H1 (cell line): ENCODE data around the gene MTF2. TPM values are rescaled to one million over a fixed set of nuclear protein-coding genes. Genes with fewer than 3 reads are reported as not detected.

Experiments
- CTCF ChIA-PET: fragments of 300-600 bp; sonication (Branson Sonifier 250); formaldehyde crosslinking; loops from one replicate; lab custom pipeline; 2021; ENCODE audit not compliant: partially characterized antibody; lab: Charles Lee
- POLR2A ChIA-PET: fragments of 300-600 bp; sonication (Branson Sonifier 250); formaldehyde crosslinking; loops from one replicate; lab custom pipeline; 2021; ENCODE audit warnings: inconsistent platforms; ENCODE audit not compliant: partially characterized antibody; lab: Charles Lee
- DNase-seq, 2 experiments: peaks; one replicate each; pipeline versions ENCODE4 v3.0.0 to v3.0.0-alpha.2; 2010 to 2022; ENCODE audit warnings: low spot score in 2 of 2, low read depth in 1 of 2, mixed read lengths in 1 of 2
- FAIRE-seq: peaks from 2 replicates; lab custom pipeline; 2011; peaks lifted over from hg19 to GRCh38; lab: Jason Lieb, UNC
- H2AFZ ChIP-seq: 2 replicates; pipeline ENCODE4 v1.8.1; 2012; ENCODE audit warnings: low read length, inconsistent platforms
- H2AK5ac ChIP-seq: 2 replicates; pipeline ENCODE4 v1.6.1; 2013; ENCODE audit warnings: low read depth, low read length
- H2BK120ac ChIP-seq: replicated peaks from 2 replicates; pipeline ENCODE3; 2013; ENCODE audit warnings: low read depth, low read length, inconsistent platforms
- H2BK12ac ChIP-seq: 2 replicates; pipeline ENCODE4 v1.6.1; 2013; ENCODE audit warnings: low read depth, low read length
- H2BK15ac ChIP-seq: 2 replicates; pipeline ENCODE4 v1.6.1; 2013; ENCODE audit warnings: low read length
- H2BK20ac ChIP-seq: 2 replicates; pipeline ENCODE4 v1.6.1; 2013; ENCODE audit warnings: low read length
- H2BK5ac ChIP-seq: 2 replicates; pipeline ENCODE4 v1.6.1; 2013; ENCODE audit warnings: low read depth, low read length
- H3K14ac ChIP-seq: 2 replicates; pipeline ENCODE4 v1.6.1; 2013; ENCODE audit warnings: inconsistent platforms; ENCODE audit not compliant: insufficient read length
- H3K18ac ChIP-seq: 2 replicates; pipeline ENCODE4 v1.6.1; 2013; ENCODE audit warnings: low read length; ENCODE audit errors: extremely low read depth
- H3K23ac ChIP-seq: 2 replicates; pipeline ENCODE4 v1.6.1; 2013; ENCODE audit warnings: inconsistent platforms; ENCODE audit not compliant: insufficient read length
- H3K23me2 ChIP-seq: 2 replicates; pipeline ENCODE4 v1.6.1; 2013; ENCODE audit warnings: low read depth, low read length
- H3K27ac ChIP-seq: 2 replicates; pipeline ENCODE4 v1.6.1; 2011; ENCODE audit warnings: low read depth, low read length, inconsistent platforms
- H3K27me3 ChIP-seq, 4 experiments: replicated peaks in 1 of 4; 1 replicate in 1 of 4; 2 replicates in 3 of 4; pipeline versions ENCODE4 v1.6.1 to v1.8.1; 2011 to 2013; ENCODE audit warnings: low read length in 3 of 4, mild to moderate bottlenecking in 3 of 4, inconsistent platforms in 2 of 4, mixed read lengths in 2 of 4, moderate library complexity in 1 of 4; ENCODE audit not compliant: control insufficient read depth in 3 of 4, insufficient read depth in 3 of 4; ENCODE audit errors: extremely low read depth in 1 of 4
- H3K36me3 ChIP-seq, 4 experiments: 2 replicates each; pipeline versions ENCODE4 v1.6.1 to v1.8.1; 2011 to 2013; ENCODE audit warnings: mild to moderate bottlenecking in 4 of 4, low read length in 3 of 4, moderate library complexity in 2 of 4, control low read depth in 1 of 4, inconsistent platforms in 1 of 4; ENCODE audit not compliant: insufficient read depth in 4 of 4, control insufficient read depth in 2 of 4
- H3K4ac ChIP-seq: replicated peaks from 2 replicates; pipeline ENCODE3; 2013; ENCODE audit warnings: low read length, low read depth, mixed read lengths, inconsistent platforms; ENCODE audit not compliant: insufficient read length
- H3K4me1 ChIP-seq, 4 experiments: replicated peaks in 1 of 4; 1 replicate in 1 of 4; 2 replicates in 3 of 4; pipeline versions ENCODE4 v1.6.1 to v1.8.1; 2011 to 2013; ENCODE audit warnings: low read length in 3 of 4, inconsistent platforms in 2 of 4, mixed read lengths in 1 of 4; ENCODE audit not compliant: insufficient read depth in 4 of 4, control insufficient read depth in 3 of 4
- H3K4me2 ChIP-seq, 2 experiments: 2 replicates each; pipeline versions ENCODE4 v1.6.1 to v1.8.1; 2011 to 2013; ENCODE audit warnings: low read depth in 2 of 2, low read length in 2 of 2, control low read depth in 1 of 2, inconsistent platforms in 1 of 2, mild to moderate bottlenecking in 1 of 2; ENCODE audit not compliant: insufficient read depth in 1 of 2
- H3K4me3 ChIP-seq, 4 experiments: fragments of 200-600, 300-600 bp in 1 of 4; sonication (generic), shearing (Covaris generic), sonication (Bioruptor Twin) in 1 of 4; 2 replicates each; pipeline versions ENCODE4 v1.5.1 to v1.8.1; 2011 to 2016; ENCODE audit warnings: low read length in 4 of 4, low read depth in 3 of 4, control low read depth in 2 of 4, inconsistent platforms in 2 of 4, mild to moderate bottlenecking in 2 of 4, mixed read lengths in 1 of 4, moderate library complexity in 1 of 4; ENCODE audit not compliant: insufficient read depth in 2 of 4; ENCODE audit errors: extremely low read depth in 1 of 4
- H3K56ac ChIP-seq: replicated peaks from 2 replicates; pipeline ENCODE3; 2013; ENCODE audit warnings: low read depth, mild to moderate bottlenecking, mixed read lengths, low read length, inconsistent platforms; ENCODE audit not compliant: insufficient read length
- H3K79me1 ChIP-seq: 2 replicates; pipeline ENCODE4 v1.6.1; 2013; ENCODE audit warnings: low read depth, low read length, control low read depth
- H3K79me2 ChIP-seq, 2 experiments: 2 replicates each; pipeline versions ENCODE4 v1.6.1 to v1.8.1; 2012 to 2013; ENCODE audit warnings: low read length in 2 of 2, mild to moderate bottlenecking in 2 of 2, inconsistent platforms in 1 of 2; ENCODE audit not compliant: insufficient read depth in 2 of 2, control insufficient read depth in 1 of 2
- H3K9ac ChIP-seq, 4 experiments: replicated peaks in 1 of 4; 1 replicate in 1 of 4; 2 replicates in 3 of 4; pipeline versions ENCODE4 v1.6.1 to v1.8.1; 2011 to 2013; ENCODE audit warnings: low read depth in 3 of 4, low read length in 3 of 4, control low read depth in 2 of 4, mild to moderate bottlenecking in 2 of 4, moderate library complexity in 2 of 4, inconsistent platforms in 1 of 4; ENCODE audit errors: extremely low read depth in 1 of 4
- H3K9me3 ChIP-seq, 2 experiments: 2 replicates each; pipeline versions ENCODE4 v1.6.1 to v1.8.1; 2012 to 2013; ENCODE audit warnings: mild to moderate bottlenecking in 2 of 2, moderate library complexity in 2 of 2, control low read depth in 1 of 2, inconsistent platforms in 1 of 2, low read depth in 1 of 2, low read length in 1 of 2, mixed read lengths in 1 of 2; ENCODE audit not compliant: insufficient read depth in 2 of 2
- H4K20me1 ChIP-seq, 2 experiments: replicated peaks in 1 of 2; 2 replicates each; pipeline versions ENCODE3 to v1.8.1; 2011 to 2013; ENCODE audit warnings: inconsistent platforms in 2 of 2, low read length in 2 of 2, mild to moderate bottlenecking in 1 of 2; ENCODE audit not compliant: insufficient read depth in 2 of 2, control insufficient read depth in 1 of 2
- H4K5ac ChIP-seq: 2 replicates; pipeline ENCODE4 v1.6.1; 2013; ENCODE audit warnings: low read length, low read depth, mixed read lengths, inconsistent platforms; ENCODE audit not compliant: insufficient read length
- H4K8ac ChIP-seq: 2 replicates; pipeline ENCODE4 v1.8.0; 2013; ENCODE audit warnings: mild to moderate bottlenecking, moderate library complexity, low read length, inconsistent platforms; ENCODE audit not compliant: insufficient read depth; ENCODE audit errors: extremely low read depth
- H4K91ac ChIP-seq: replicated peaks from 2 replicates; pipeline ENCODE3; 2013; ENCODE audit warnings: low read length, mixed read lengths, inconsistent platforms; ENCODE audit not compliant: insufficient read length
- CHD1 ChIP-seq: IDR thresholded peaks from 2 replicates; pipeline ENCODE4 v1.6.1; 2012; ENCODE audit warnings: low read depth, low read length, improper control_type of control experiment
- EP300 ChIP-seq, 2 experiments: IDR thresholded peaks; 1 replicate in 1 of 2; 2 replicates in 1 of 2; pipeline ENCODE4 v1.6.1; 2011 to 2012; ENCODE audit warnings: low read depth in 2 of 2, low read length in 2 of 2, mild to moderate bottlenecking in 2 of 2, borderline replicate concordance in 1 of 2, inconsistent platforms in 1 of 2, moderate library complexity in 1 of 2
- GABPA ChIP-seq: IDR thresholded peaks from 2 replicates; pipeline ENCODE4 v1.6.1; 2011; ENCODE audit warnings: mild to moderate bottlenecking, low read length, moderate library complexity, borderline replicate concordance; ENCODE audit not compliant: insufficient read depth
- HDAC6 ChIP-seq: IDR thresholded peaks from one replicate; pipeline ENCODE4 v1.7.1; 2012; ENCODE audit warnings: low read depth, mild to moderate bottlenecking, inconsistent platforms, low read length, moderate library complexity
- RNF2 ChIP-seq: fragments of 200-900, 300-1000 bp; sonication (generic); IDR thresholded peaks from 2 replicates; pipeline ENCODE4 v1.7.1; 2016; ENCODE audit warnings: borderline replicate concordance, low read depth, mild to moderate bottlenecking, antibody characterized with exemption, low read length; ENCODE audit not compliant: poor library complexity, severe bottlenecking; ENCODE audit errors: missing control alignments
- RXRA ChIP-seq: IDR thresholded peaks from 2 replicates; pipeline ENCODE4 v1.6.1; 2011; ENCODE audit warnings: low read depth, mild to moderate bottlenecking, low read length, moderate library complexity; ENCODE audit not compliant: insufficient read depth
- SP4 ChIP-seq: IDR thresholded peaks from 2 replicates; pipeline ENCODE4 v1.6.1; 2012; ENCODE audit warnings: low read length, inconsistent platforms
- TEAD4 ChIP-seq: IDR thresholded peaks from 2 replicates; pipeline ENCODE4 v1.6.1; 2012; ENCODE audit warnings: low read depth, low read length, inconsistent platforms, mixed read lengths
- ZNF274 ChIP-seq: IDR thresholded peaks from 2 replicates; pipeline ENCODE4 v1.7.0; 2012; ENCODE audit warnings: low read length, borderline replicate concordance; ENCODE audit errors: extremely low read depth
- WGBS, 2 experiments: shearing (Covaris generic) in 1 of 2; methylation state at CpG; one replicate each; pipeline versions ENCODE4 v1.1.6 to v1.1.7; 2013 to 2015; ENCODE audit warnings: low lambda C conversion rate in 2 of 2, mixed read lengths in 2 of 2, inconsistent platforms in 1 of 2, low coverage in 1 of 2, missing lambda C conversion rate in 1 of 2; ENCODE audit not compliant: insufficient replicate concordance in 2 of 2, insufficient coverage in 1 of 2, insufficient read length in 1 of 2; ENCODE audit errors: extremely low coverage in 1 of 2, missing lambda C conversion rate in 1 of 2; 5-methylcytosine and 5-hydroxymethylcytosine counted together
- polyA plus RNA-seq, 7 experiments: library from polyadenylated mRNA; depleted of rRNA in 3 of 7; stranded (reverse) in 5 of 7; unstranded in 2 of 7; fragments of >200 nt in 5 of 7; fragments of 200-250 nt in 2 of 7; gene quantifications; 1 replicate in 5 of 7; 2 replicates in 1 of 7; 4 replicates in 1 of 7; pipeline versions ENCODE4 v1.2.1 to v1.2.3, GENCODE V29; 2011 to 2013; ENCODE audit warnings: missing spikeins in 2 of 7, mixed read lengths in 2 of 7
- total RNA-seq: library from RNA; stranded (reverse); fragmentation: NEBNext Ultra II Directional; extraction: Animal tissue kit (Norgen Biotek cat#: 25700); gene quantifications from 2 replicates; pipeline ENCODE4 v1.2.1, GENCODE V29; 2021
- TF ChIP-seq, protein P1 (sequence below): IDR thresholded peaks from 2 replicates; pipeline ENCODE4 v1.6.1; 2012; ENCODE audit warnings: inconsistent platforms

The MTF2 gene
- total and polyA plus RNA-seq, 2 of the 8 experiments (the other 6 are each of a cell fraction or from before 2014, with no cell fraction given) = 72.1 to 102 TPM

DNA sequence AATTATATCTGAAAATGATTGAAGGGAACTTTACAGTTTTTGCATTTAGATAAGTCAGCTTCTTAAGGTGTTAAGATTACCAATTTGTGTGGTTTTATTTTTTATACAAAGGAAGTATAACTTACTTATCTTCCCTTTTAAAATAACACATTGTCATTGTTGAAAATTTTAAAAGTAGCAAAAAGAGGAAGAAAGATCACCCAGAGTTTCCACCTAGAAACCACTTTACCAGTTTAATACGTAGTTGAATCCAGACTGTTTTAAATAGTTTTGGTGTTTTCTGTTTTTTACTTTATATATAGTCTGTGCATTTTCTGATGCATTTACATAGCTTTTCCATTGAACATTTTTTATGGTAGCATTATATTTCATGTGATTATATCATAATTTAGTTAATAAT lies 107.6 kb downstream of the MTF2 start:
- no peak overlapping the region for H3K23ac ChIP-seq
- H3K4me1 ChIP-seq = no peaks in the 10 kb centered on the region
- no peak overlapping the region for H4K8ac ChIP-seq
- H3K4ac ChIP-seq = no peak overlapping the region
- 92% methylated on average over 1 of the region's 1 CpG; no CpG with 5 or more reads in 1 of the 2 experiments for WGBS, 2 experiments
- H2BK12ac ChIP-seq = no peak overlapping the region
- H3K18ac ChIP-seq = no peak overlapping the region
- no peaks in the 10 kb centered on the region for H3K9me3 ChIP-seq
- H4K91ac ChIP-seq = no peak overlapping the region
- H3K27me3 ChIP-seq = no peaks in the 10 kb centered on the region
- no peak overlapping the region for H4K5ac ChIP-seq
- H4K20me1 ChIP-seq = no peaks in the 10 kb centered on the region
- no peak overlapping the region for H2BK15ac ChIP-seq
- H3K36me3 ChIP-seq = peaks cover 0 to 23% (median 0%) of the 10 kb centered on the region in 4 experiments; a peak in 2 of 8 replicates
- H3K23me2 ChIP-seq = no peaks in the 10 kb centered on the region
- no peak overlapping the region for H3K9ac ChIP-seq
- no peak overlapping the region for H3K56ac ChIP-seq
- H2AK5ac ChIP-seq = no peak overlapping the region
- H3K27ac ChIP-seq = no peak overlapping the region
- no peak overlapping the region for H2AFZ ChIP-seq
- ChIA-PET CTCF (no interaction called here), POLR2A (no interaction called here)
- H2BK120ac ChIP-seq = no peak overlapping the region
- H3K4me3 ChIP-seq = no peak overlapping the region
- TF ChIP-seq, protein P1, sequence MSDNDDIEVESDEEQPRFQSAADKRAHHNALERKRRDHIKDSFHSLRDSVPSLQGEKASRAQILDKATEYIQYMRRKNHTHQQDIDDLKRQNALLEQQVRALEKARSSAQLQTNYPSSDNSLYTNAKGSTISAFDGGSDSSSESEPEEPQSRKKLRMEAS = no peak
- no peak for TF ChIP-seq ZNF274
- TF ChIP-seq EP300 (IDR thresholded peaks at IDR 0.05; ENCODE audit: borderline replicate concordance in 1 of 2, low read depth in 2 of 2, low read length in 2 of 2) = no peak
- TF ChIP-seq SP4 = no peak
- no peak for TF ChIP-seq HDAC6
- no peak for TF ChIP-seq GABPA
- no peak for TF ChIP-seq RXRA
- TF ChIP-seq CHD1 = no peak
- TF ChIP-seq TEAD4 = no peak
- TF ChIP-seq RNF2 = no peak
- TF ChIP-seq, all 59 proteins: peak for 0
- H3K79me2 ChIP-seq = peaks cover 0 to 23% of the 10 kb centered on the region in 2 experiments; a peak in 2 of 4 replicates
- no peak overlapping the region for H3K14ac ChIP-seq
- no peak overlapping the region for H3K4me2 ChIP-seq
- H3K79me1 ChIP-seq = peaks cover 2% of the 10 kb centered on the region
- H2BK5ac ChIP-seq = no peak overlapping the region
- no peak for FAIRE-seq
- no peak for DNase-seq
- H2BK20ac ChIP-seq = no peak overlapping the region
